Epithelial cell of esophagus (primary cell): ENCODE measurements around the gene EHD1.

Experiments
- DNase-seq: peaks from one replicate; pipeline ENCODE4 v3.0.0; 2010; ENCODE audit warnings: low read depth
- H3K4me3 ChIP-seq: 2 replicates; pipeline ENCODE4 v1.5.1; 2011; ENCODE audit warnings: mild to moderate bottlenecking, low read length, control low read depth
- CTCF ChIP-seq: IDR thresholded peaks from 2 replicates; pipeline ENCODE4 v1.5.1; 2011; ENCODE audit warnings: low read depth, mild to moderate bottlenecking, low read length, control low read depth, inconsistent platforms; ENCODE audit not compliant: insufficient read depth; ENCODE audit errors: missing control alignments

The EHD1 gene

GRCh38 chr11:64916040-64916774 lies 37.8 kb upstream of the EHD1 start:
- peak overlapping the region; percentile 98 for H3K4me3 ChIP-seq

GRCh38 chr11:64915376-64915887 lies 37.0 kb upstream of the EHD1 start:
- no peak for TF ChIP-seq CTCF
- DNase-seq = no peak
- peak overlapping the region; percentile 98 for H3K4me3 ChIP-seq

More at GRCh38 chr11:64916040-64916774, 37.8 kb upstream of the EHD1 start:
- peak; percentile 51 for DNase-seq
- no peak for TF ChIP-seq CTCF

DNA sequence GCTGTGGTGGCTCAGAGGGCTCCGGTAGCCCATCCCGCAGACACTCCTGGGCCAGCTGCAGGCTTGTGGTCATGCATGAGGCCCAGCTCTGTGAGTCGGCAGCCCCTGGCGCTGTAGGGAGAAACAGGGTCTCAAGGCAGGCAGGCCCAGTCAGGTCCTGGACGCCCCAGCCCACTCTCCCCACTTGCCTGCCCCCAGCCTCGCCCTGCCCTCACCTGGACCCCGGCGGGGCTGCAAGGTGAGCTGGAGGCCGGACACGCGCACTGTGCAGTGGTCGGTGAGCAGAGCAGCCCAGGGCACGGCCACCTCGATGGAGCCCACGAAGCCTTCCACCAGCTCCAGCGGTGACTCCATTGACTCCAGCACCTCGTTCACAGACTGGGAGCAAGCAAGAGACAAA lies 35.7 kb upstream of the EHD1 start:
- H3K4me3 ChIP-seq = no peak overlapping the region
- DNase-seq = no peak
- TF ChIP-seq CTCF = no peak

DNA sequence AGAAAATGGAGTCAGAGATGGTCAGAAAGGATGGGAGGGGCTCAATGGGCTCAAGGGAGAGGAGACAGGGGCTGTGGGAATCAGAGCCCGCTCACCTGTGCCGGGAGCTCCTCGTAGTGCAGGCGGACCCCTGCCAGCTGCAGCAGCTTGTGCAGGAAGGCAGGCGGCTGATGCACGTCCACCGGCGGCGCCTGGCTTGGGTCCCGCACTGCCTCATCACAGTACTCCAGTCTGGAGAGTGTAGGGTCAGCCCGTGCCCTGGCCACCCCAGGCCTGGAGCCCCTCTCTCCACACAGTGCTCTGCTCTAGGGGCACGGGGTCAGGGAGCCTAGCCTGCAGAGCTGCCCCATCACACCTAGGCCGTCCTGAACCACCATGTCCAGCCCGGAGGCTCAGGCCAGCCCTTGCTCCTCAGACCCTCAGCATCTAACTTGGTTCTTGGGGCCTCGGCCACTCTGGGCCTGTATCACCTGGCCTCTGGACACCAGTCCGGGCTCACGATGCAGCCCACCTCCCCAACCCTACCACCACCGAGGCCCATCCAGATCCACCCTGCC lies 34.8 kb upstream of the EHD1 start:
- TF ChIP-seq CTCF = no peak
- no peak overlapping the region for H3K4me3 ChIP-seq

GRCh38 chr11:64911689-64912088 lies 33.3 kb upstream of the EHD1 start:
- H3K4me3 ChIP-seq = no peak overlapping the region
- TF ChIP-seq CTCF = no peak
- DNase-seq = no peak

More for the DNA sequence above, 34.8 kb upstream of the EHD1 start:
- no peak for DNase-seq

- no peak for DNase-seq
- no peak overlapping the region for H3K4me3 ChIP-seq
- TF ChIP-seq CTCF = no peak
These were observed 32.7 kb upstream of the EHD1 start for GRCh38 chr11:64911142-64911541.
